HL-60/S4 treated with phorbol 12-myristate 13-acetate at 8.2 ng/mL for 4 days and 3 days (cell line): ENCODE measurements around the gene ENOPH1.
"Not testable (repeated sequence)": the region's sequence is repeated elsewhere in the genome, so short reads cannot be mapped to it uniquely, and the experiment has no call there.

ENCODE experiments used
- in situ Hi-C: fragments of 300-500 bp; cut with MboI; formaldehyde crosslinking; loops from 2 replicates; pipeline ENCODE4 v1.15.0; 2022; ENCODE audit warnings: low sequenced_read_pairs

The ENOPH1 gene

DNA sequence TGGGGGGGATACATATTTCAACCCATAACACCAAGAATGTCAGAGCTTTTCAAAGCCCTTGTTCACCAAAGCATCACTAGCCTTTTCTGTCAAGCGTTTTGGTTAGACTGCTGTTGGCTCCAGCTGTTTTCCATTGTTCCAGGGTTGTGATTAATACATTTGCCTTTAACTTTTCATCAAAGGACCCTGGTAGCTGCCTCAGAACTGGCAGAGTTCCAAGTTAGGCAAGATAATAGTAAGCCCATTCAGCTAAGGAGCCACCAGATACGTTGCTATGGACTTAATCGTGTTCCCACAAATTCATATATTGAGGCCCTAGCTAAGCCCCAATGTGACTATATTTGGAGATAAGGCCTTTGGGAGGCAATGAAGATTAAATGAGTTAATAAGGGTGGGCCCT is 37.1 kb downstream of the ENOPH1 start:
- in situ Hi-C loops: loop anchor here (25.0 kb wide), 1 partner anchor 270 kb away; no protein-coding TSS in a partner anchor

GRCh38 chr4:82469791-82470345 is 39.5 kb downstream of the ENOPH1 start:
- in situ Hi-C loops: loop anchor here (25.0 kb wide), 1 partner anchor 267 kb away; no protein-coding TSS in a partner anchor

- in situ Hi-C loops: loop anchor here (25.0 kb wide), 1 partner anchor 264 kb away; no protein-coding TSS in a partner anchor
Measured at GRCh38 chr4:82473080-82473479, 42.7 kb downstream of the ENOPH1 start.

GRCh38 chr4:82473621-82474164 is 43.3 kb downstream of the ENOPH1 start:
- in situ Hi-C loops: loop anchor here (25.0 kb wide), 1 partner anchor 264 kb away; no protein-coding TSS in a partner anchor

- in situ Hi-C loops: not testable (repeated sequence)
Measured at GRCh38 chr4:82475931-82476330, 45.5 kb downstream of the ENOPH1 start.

DNA sequence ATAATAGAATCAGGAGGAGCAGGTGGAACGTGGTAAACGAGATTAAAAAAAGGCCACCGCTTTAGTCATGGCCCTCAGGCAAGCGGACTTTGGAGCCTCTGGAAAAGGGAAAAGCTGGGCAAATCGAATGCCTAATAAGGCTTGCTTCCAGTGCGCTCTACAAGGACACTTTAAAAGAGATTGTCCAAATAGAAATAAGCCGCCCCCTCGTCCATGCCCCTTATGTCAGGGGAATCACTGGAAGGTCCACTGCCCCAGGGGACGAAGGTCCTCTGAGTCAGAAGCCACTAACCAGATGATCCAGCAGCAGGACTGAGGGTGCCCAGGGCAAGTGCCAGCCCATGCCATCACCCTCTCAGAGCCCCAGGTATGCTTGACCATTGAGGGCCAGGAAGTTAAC is 47.1 kb downstream of the ENOPH1 start:
- in situ Hi-C loops: not testable (repeated sequence)

- in situ Hi-C loops: no loop called here
Measured at GRCh38 chr4:82479562-82479961, 49.2 kb downstream of the ENOPH1 start.

- in situ Hi-C loops: no loop called here
Measured at GRCh38 chr4:82480771-82481505, 50.5 kb downstream of the ENOPH1 start.

- in situ Hi-C loops: no loop called here
Measured at GRCh38 chr4:82481506-82481840, 51.1 kb downstream of the ENOPH1 start.

GRCh38 chr4:82482387-82482786 is 52.0 kb downstream of the ENOPH1 start:
- in situ Hi-C loops: no loop called here

DNA sequence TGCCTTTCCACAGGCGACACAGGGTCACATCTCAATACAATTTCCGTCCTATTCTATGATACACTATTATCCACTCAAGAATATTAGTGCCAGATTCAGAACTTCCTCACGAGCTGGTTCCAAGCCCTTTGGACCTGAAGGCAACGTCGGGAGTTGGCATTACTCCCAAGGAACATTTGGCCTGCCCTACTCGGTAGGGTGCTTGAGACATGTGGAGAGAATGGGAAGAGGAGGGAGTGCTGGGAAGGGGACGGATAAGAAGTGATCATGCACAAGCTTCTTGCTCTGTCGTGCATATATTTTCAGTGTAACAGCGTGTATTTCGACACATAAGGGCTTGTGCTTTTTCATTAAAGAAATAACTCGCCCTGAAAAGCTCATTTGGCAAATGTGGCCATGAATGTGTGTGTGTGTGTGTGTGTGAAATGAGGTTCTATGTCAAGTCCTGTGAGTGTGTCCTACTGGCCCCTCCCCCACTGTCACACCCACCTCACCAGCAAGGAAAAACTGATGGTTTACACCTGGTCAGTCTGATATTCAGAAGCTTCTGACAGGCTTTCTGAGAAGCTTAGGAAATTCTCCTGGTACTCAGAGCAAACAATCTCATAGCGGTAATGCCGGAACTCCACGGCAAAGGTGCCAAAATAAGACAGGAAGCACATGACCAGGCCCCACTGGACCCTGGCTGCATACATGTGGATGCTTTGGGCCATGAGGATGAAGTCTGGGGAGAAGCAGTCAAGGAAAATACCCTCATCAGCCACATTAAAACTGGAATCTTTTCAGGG is 54.8 kb downstream of the ENOPH1 start:
- in situ Hi-C loops: no loop called here

- in situ Hi-C loops: no loop called here
Measured at GRCh38 chr4:82489076-82489475, 58.7 kb downstream of the ENOPH1 start.

DNA sequence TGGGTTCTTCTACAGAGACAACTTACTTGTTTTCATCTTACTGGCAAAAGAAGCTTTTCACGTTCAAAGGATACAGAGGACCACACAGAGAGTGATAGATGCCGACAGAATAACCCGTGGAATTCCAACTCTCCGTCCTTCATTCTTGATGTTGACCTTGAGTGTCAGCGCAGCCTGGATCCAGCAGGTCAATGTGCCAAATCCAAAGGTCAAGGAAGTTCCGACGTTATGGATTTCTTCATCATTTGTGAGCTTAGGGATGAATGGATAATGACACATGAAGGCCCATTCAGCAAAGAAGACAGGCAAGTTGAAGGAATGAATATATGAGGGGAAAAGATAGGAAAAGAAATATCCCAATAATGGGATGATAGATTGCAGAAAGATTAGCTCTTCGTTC is 59.6 kb downstream of the ENOPH1 start:
- in situ Hi-C loops: no loop called here

DNA sequence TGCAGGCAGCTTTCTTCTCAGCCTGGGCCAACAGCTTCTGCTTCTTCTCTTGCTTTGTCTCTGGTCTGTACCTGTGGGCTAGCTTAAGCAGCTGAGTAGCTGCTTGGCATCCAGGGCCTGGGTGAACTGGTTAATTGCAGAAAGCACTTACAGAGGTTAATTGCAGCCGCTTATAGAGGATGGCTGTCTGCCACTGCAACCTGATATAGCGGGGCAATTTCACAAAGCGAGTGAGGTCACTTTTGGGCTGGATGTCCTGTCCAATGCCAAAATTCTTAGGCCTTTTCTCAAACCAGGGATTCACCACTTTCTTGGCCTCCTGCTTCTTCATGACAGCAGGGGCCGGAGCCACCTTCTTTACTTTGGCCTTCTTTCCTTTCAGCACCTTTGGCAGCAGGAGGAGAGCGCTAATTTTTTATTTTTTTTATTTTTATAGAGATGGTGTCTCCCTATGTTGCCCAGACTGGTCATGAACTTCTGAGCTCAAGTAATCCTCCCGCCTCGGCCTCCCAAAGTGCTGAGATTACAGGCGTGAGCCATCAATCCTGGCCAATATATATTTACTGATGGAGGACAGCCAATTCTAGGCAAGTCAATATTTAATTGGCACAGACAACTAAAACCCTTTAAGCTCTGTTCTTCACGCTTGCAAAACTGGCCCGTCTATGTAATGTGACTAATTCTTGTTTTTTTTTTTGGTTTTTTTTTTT is 61.0 kb downstream of the ENOPH1 start:
- in situ Hi-C loops: no loop called here

DNA sequence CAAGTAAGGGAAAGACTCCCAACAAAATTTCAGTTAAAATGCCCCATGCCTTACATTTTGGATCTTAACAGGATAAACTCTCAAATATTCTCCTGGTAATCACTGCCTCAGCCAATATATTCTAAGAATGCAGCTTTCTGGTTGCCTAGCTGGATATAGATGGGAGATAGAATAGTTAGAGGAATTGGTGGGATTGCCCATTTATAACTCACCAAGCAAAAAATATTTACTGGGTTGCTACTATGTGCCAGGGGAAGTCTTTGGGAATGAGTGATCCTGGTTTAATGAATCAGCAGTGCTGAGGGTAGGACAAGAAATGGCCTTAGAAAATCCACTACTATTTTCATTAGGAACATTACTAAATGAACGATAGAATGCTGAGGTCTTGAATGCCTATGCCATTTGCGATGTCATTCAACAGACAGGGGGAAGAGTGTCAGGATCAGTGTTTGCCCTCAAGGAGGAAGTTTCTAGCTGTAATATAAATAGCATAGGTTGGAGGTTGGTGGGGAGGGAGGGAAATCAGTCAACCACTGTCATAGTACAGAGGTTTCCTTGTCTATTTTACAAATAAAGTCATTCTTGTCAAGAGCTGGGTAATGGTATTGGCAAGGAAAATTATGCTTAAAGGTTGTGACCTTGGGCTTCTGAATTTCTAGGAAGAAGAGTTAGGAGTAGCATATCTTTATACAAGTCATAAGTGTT is 63.5 kb downstream of the ENOPH1 start:
- in situ Hi-C loops: no loop called here

- in situ Hi-C loops: no loop called here
Measured at GRCh38 chr4:82495666-82496065, 65.3 kb downstream of the ENOPH1 start.

DNA sequence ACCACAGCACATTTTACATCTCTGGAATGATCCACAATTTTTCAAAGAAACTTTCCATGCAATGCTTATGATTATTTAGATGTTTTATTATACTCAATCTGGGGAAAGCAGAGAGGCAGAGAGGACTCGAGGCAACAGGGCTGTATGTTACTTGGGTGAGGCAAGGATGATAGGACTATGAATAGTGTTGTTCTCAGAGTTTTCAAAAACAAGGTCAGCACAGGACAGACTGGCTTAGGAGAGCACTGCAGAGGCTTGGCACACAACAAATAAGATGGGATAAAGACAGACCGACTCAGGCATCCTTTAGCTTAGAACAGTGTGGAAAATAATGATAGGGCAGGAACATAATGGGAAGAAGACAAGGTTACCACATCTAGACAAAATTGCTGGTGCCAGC is 66.0 kb downstream of the ENOPH1 start:
- in situ Hi-C loops: no loop called here

DNA sequence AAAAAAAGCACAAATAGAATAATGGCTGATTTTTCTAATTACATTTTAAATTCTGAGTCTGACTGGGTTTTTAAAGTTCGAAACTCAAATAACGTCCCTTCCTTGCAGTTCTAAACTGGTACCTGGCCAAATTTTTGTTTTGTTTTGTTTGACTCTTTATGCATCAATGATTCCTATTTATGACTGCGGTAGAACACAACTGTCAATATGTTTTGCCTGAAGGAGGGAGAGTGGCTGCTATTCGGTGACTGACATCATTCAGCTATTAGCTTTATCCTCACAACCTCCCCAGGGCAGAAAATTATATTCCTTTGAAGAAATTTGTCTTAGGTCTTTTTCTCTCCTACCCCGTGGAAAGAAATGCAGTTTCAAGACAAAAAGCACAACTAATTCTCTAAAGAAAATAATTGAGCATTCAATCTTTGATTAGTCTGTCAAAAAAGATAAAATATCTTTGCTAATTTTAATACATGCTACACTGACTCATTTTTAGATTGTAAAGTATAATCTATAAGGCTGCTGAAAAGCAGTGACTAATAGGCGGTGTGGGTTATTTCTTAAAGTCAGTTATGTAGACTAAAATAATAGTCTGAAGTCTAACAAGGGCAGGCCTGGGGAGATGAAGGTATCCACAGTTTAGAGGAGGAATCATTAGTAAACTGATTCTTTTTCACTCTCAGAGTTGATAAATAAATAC is 69.5 kb downstream of the ENOPH1 start:
- in situ Hi-C loops: no loop called here

DNA sequence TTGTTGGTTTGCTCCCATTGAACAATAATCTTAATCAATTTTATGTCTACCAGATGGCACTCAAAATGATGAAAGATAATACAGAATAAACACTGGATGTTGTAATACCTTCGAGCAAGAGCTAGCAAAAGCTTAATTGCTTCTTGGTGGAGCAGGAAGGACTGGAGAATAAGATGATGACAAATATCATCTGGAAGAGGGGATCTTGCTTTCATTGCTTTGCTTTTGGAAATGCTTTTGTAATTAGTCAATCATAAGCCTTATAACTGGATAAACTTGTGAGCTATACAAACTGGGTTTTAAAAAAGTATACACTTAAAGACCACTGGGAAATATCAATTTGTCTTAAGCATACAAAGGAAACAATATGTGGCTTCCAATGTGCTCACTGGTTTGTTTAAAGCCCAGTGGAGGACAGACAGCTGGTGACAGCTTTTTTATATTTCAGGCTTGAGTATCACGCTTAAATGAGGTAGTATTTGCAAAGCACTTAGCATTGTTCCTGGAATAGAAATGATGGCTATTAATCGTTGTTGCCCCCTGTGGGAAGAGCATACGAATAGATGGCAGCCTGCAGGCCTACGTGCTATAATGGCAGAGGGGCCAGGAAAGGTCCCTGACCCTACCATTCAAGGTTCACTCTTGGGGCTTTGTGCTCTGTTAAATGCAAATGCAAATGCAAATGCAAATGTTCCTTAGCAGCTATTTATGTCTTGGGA is 70.2 kb downstream of the ENOPH1 start:
- in situ Hi-C loops: no loop called here
